ENCODE results near the gene MEGF11.

Gene MEGF11

GRCh38 chr15:65916041-65916663 is 337.4 kb downstream of the MEGF11 start:
- H3K9me3 ChIP-seq (ENCODE audit: control insufficient read depth, insufficient read depth, low read depth, low read length) = no peaks in the 10 kb centered on the region
- POLR2A ChIA-PET = no interaction called here
- peaks cover 0 to 33% of the 10 kb centered on the region in 2 experiments; a peak in 2 of 3 replicates for H3K36me3 ChIP-seq (ENCODE audit: control insufficient read depth in 2 of 2, insufficient read depth in 1 of 2, low read length in 2 of 2)
- no peaks in the 10 kb centered on the region for H3K4me1 ChIP-seq (ENCODE audit: control insufficient read depth, insufficient read depth, low read length)
- CTCF ChIA-PET = interaction anchor here (0.6 to 0.8 kb wide), 5 partner anchors 129 to 272 kb away, joined by 3 read pairs; no protein-coding TSS in a partner anchor
- TF ChIP-seq ZNF76 (tag by site-specific recombination; IDR thresholded peaks at IDR 0.05; ENCODE audit: borderline replicate concordance, low read depth) (no peak), REPIN1 (tag by site-specific recombination; IDR thresholded peaks at IDR 0.05; ENCODE audit: low read depth) (no peak), ZNF791 (tag by site-specific recombination; IDR thresholded peaks at IDR 0.05) (no peak), ZBTB6 (tag by site-specific recombination; IDR thresholded peaks at IDR 0.05) (no peak), ZNF48 (tag by site-specific recombination; IDR thresholded peaks at IDR 0.05) (no peak), ZNF341 (tag by site-specific recombination; IDR thresholded peaks at IDR 0.05; ENCODE audit: low read depth) (no peak), ZNF175 (tag by site-specific recombination; IDR thresholded peaks at IDR 0.05) (no peak), MEIS1 (CRISPR knock-in tag; IDR thresholded peaks at IDR 0.05; ENCODE audit: borderline replicate concordance) (no peak), ZBTB7A (tag by site-specific recombination; IDR thresholded peaks at IDR 0.05; ENCODE audit: low read depth) (no peak), ZNF645 (tag by site-specific recombination; IDR thresholded peaks at IDR 0.05) (no peak), ZNF747 (tag by site-specific recombination; IDR thresholded peaks at IDR 0.05) (no peak), ZNF544 (tag by site-specific recombination; IDR thresholded peaks at IDR 0.05) (no peak), KLF16 (tag by site-specific recombination; IDR thresholded peaks at IDR 0.05) (no peak), ZBTB44 (tag by site-specific recombination; IDR thresholded peaks at IDR 0.05) (no peak), ZSCAN18 (tag by site-specific recombination; IDR thresholded peaks at IDR 0.05) (no peak), ZNF138 (tag by site-specific recombination; IDR thresholded peaks at IDR 0.05; ENCODE audit: borderline replicate concordance) (no peak), WT1 (tag by site-specific recombination; IDR thresholded peaks at IDR 0.05) (no peak)
- no peak overlapping the region for H3K27ac ChIP-seq (ENCODE audit: extremely low read depth, low read depth, low read length)
- H3K4me3 ChIP-seq (ENCODE audit: low read depth, low read length) = no peak overlapping the region

- no peak overlapping the region for H3K27ac ChIP-seq (ENCODE audit: extremely low read depth, low read depth, low read length)
- no peak overlapping the region for H3K4me3 ChIP-seq (ENCODE audit: low read depth, low read length)
- peaks cover 0 to 42% of the 10 kb centered on the region in 2 experiments; a peak in 2 of 3 replicates for H3K36me3 ChIP-seq (ENCODE audit: control insufficient read depth in 2 of 2, insufficient read depth in 1 of 2, low read length in 2 of 2)
- CTCF ChIA-PET = interaction anchor here (0.8 kb wide), 1 partner anchor 273 kb away, joined by 3 read pairs; no protein-coding TSS in a partner anchor
- POLR2A ChIA-PET = no interaction called here
- no peaks in the 10 kb centered on the region for H3K9me3 ChIP-seq (ENCODE audit: control insufficient read depth, insufficient read depth, low read depth, low read length)
- no peaks in the 10 kb centered on the region for H3K4me1 ChIP-seq (ENCODE audit: control insufficient read depth, insufficient read depth, low read length)
- TF ChIP-seq ZNF426 (tag by site-specific recombination; IDR thresholded peaks at IDR 0.05) = no peak
- TF ChIP-seq MYNN (tag by site-specific recombination; IDR thresholded peaks at IDR 0.05; ENCODE audit: borderline replicate concordance) = no peak
- TF ChIP-seq EGR2 (tag by site-specific recombination; IDR thresholded peaks at IDR 0.05; ENCODE audit: low read depth) = peak; percentile 87
- no peak for TF ChIP-seq PRDM6 (tag by site-specific recombination; IDR thresholded peaks at IDR 0.05)
- no peak for TF ChIP-seq KLF9 (tag by site-specific recombination; IDR thresholded peaks at IDR 0.05; ENCODE audit: low read depth)
- TF ChIP-seq ZNF585B (tag by site-specific recombination; IDR thresholded peaks at IDR 0.05) = no peak
- no peak for TF ChIP-seq ZIC2 (tag by site-specific recombination; IDR thresholded peaks at IDR 0.05)
- TF ChIP-seq GLIS1 (tag by site-specific recombination; IDR thresholded peaks at IDR 0.05) = peak; percentile 85
- TF ChIP-seq ZFHX2 (tag by site-specific recombination; conservative IDR thresholded peaks at IDR 0.05) = peak; percentile 86
- no peak for TF ChIP-seq ZNF707 (tag by site-specific recombination; IDR thresholded peaks at IDR 0.05)
- TF ChIP-seq ZNF423 (tag by site-specific recombination; IDR thresholded peaks at IDR 0.05) = no peak
Measured at GRCh38 chr15:65914981-65915925, 338.3 kb downstream of the MEGF11 start.
